NB4 (cell line): ENCODE measurements around the gene TAGLN.

ENCODE experiments used
- DNase-seq: peaks from one replicate; pipeline ENCODE4 v3.0.0; 2010; ENCODE audit warnings: low read depth
- H3K4me3 ChIP-seq: one replicate; pipeline ENCODE4 v1.5.1; 2011; ENCODE audit warnings: mild to moderate bottlenecking, low read depth, low read length, moderate library complexity
- CTCF ChIP-seq: IDR thresholded peaks from one replicate; pipeline ENCODE4 v1.5.1; 2012; ENCODE audit warnings: low read depth, low read length
- MYC ChIP-seq: IDR thresholded peaks from 2 replicates; pipeline ENCODE4 v1.6.1; 2011; ENCODE audit warnings: low read depth, low read length
- POLR2A ChIP-seq: IDR thresholded peaks from 2 replicates; pipeline ENCODE4 v1.6.1; 2011; ENCODE audit warnings: mild to moderate bottlenecking; ENCODE audit not compliant: insufficient read length; ENCODE audit errors: extremely low read depth
- TF ChIP-seq, protein P1 (sequence below): IDR thresholded peaks from 2 replicates; pipeline ENCODE4 v1.6.1; 2011; ENCODE audit warnings: low read depth, low read length

Gene TAGLN

DNA sequence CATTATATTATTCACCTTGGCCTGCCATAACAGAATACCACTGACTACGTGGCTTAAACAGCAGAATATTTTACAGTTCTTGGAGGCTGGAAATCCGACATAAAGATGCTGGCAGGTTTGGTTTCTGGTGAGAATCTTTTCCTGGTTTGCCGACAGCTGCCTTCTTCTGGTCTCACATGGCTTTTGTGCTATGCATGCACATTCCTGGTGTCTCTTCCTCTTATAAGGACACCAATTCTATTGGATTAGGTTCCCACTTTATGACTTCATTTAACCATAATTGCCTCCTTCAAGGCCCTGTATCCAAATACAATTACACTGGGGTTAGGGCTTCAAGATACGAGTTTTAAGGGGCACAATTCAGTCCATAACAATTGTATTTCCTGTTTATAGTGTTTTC lies 50.4 kb downstream of the TAGLN start:
- DNase-seq = no peak
- H3K4me3 ChIP-seq = no peak overlapping the region
- TF ChIP-seq POLR2A (no peak), CTCF (no peak), MYC (no peak)
- TF ChIP-seq, protein P1, sequence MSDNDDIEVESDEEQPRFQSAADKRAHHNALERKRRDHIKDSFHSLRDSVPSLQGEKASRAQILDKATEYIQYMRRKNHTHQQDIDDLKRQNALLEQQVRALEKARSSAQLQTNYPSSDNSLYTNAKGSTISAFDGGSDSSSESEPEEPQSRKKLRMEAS = no peak

- TF ChIP-seq MYC = no peak
- TF ChIP-seq, protein P1 = no peak
- TF ChIP-seq POLR2A = no peak
- no peak for TF ChIP-seq CTCF
- no peak for DNase-seq
- no peak overlapping the region for H3K4me3 ChIP-seq
Measured at GRCh38 chr11:117251506-117251905, 52.3 kb downstream of the TAGLN start.

GRCh38 chr11:117255966-117256365 lies 56.8 kb downstream of the TAGLN start:
- DNase-seq = no peak
- no peak overlapping the region for H3K4me3 ChIP-seq
- TF ChIP-seq POLR2A (no peak), MYC (no peak), CTCF (no peak)
- TF ChIP-seq, protein P1 = no peak

DNA sequence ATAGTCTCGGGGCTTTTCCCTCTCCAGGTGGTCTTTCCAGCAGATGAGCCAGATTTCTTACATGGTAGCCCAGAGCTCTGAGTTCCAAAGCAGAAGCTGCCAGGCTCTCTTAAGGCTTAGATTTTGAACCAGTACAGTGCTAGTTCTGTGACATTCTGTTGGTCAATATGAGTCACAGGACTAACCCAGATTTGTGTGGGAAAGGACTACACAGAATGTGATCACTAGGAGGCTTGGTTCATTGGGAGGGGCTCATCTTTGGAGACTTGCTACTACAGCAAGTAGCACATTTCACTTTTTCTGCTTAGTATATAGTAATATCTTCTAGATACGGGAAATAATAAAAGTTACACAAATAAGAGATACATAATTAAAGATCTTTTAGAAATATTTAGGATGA lies 57.4 kb downstream of the TAGLN start:
- TF ChIP-seq, protein P1 = no peak
- TF ChIP-seq POLR2A (no peak), CTCF (no peak), MYC (no peak)
- no peak for DNase-seq
- no peak overlapping the region for H3K4me3 ChIP-seq
